OCI-LY3 (cell line): Measurements from ENCODE around the gene AKAP12.

Experiments used
- EZH2phosphoT487 ChIP-seq: fragments of 200-600 bp; shearing (Covaris generic); IDR thresholded peaks from 2 replicates; pipeline ENCODE4 v1.6.1; 2018; ENCODE audit warnings: antibody characterized with exemption, mixed run types, low read depth
- TF ChIP-seq, protein P1 (sequence below): fragments of 200-600, 300-600 bp; sonication (generic); IDR thresholded peaks from 2 replicates; pipeline ENCODE4 v1.5.1; 2014; ENCODE audit warnings: antibody characterized with exemption, low read length, low read depth

DNA sequence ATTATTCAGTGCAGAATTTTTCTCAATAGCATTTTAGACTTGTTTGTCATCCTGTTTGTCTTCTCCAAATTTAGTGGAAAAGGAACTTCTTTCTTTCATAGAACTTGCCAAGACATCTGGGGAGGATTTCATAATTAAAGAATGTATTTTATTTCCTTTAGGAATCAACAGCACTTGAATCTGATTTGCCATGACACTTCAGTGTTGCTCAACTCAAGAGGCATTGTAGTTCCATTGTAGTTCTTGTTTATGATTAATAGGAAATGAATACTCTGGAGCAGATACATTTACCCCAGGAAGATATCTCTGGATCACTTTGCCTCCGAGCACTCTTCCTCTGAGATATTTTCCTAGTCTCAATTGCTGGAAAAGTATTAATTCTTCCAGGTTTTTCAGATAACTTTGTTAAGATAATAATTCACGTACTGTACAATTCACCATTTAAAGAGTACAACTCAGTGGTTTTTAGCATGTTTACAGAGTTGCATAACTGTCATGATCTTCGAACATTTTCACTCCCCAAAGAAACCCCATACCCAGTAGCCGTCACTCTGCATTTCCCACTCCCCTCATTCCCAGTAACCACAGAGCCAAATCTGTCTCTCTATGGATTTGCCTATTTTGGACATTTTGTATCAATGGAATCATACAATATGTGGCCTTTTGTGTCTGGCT is 29.7 kb downstream of the AKAP12 start:
- TF ChIP-seq, protein P1, sequence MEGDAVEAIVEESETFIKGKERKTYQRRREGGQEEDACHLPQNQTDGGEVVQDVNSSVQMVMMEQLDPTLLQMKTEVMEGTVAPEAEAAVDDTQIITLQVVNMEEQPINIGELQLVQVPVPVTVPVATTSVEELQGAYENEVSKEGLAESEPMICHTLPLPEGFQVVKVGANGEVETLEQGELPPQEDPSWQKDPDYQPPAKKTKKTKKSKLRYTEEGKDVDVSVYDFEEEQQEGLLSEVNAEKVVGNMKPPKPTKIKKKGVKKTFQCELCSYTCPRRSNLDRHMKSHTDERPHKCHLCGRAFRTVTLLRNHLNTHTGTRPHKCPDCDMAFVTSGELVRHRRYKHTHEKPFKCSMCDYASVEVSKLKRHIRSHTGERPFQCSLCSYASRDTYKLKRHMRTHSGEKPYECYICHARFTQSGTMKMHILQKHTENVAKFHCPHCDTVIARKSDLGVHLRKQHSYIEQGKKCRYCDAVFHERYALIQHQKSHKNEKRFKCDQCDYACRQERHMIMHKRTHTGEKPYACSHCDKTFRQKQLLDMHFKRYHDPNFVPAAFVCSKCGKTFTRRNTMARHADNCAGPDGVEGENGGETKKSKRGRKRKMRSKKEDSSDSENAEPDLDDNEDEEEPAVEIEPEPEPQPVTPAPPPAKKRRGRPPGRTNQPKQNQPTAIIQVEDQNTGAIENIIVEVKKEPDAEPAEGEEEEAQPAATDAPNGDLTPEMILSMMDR = no peak
- no peak for TF ChIP-seq EZH2phosphoT487
